HG03097 (cell line): Measurements from ENCODE around the gene PAPOLA.
"Not testable (repeated sequence)": the region's sequence is repeated elsewhere in the genome, so short reads cannot be mapped to it uniquely, and the experiment has no call there.

Experiments used
- ATAC-seq: cut with Tn5 transposase; IDR thresholded peaks from one replicate; pipeline ENCODE4 v1.9.1; 2021; ENCODE audit not compliant: unreplicated experiment, low FRiP score

Gene PAPOLA

DNA sequence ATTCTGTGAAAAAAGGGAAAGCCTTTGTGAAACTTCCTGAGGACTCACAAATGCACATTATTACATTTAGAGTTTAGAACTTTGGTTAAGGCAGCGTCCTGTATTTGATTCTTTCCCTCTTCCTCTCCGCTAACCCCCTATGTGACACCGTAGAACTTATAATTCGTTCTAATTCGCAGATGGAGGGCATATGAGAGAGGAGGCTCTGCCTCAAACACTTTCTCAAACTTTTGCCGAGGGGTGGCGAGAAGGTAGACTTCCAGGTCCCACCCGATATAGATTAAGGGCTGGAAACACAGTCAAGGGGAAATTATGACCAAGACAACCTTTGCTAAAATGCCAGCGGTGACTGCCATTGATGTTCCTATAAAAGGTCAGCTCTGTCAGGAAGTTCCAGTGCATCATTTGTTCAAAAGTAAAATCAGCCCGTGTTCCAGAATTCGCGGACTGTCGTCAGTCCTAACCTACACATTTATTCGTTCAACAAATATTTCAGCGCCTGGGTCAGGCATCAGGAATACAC lies 904 bp upstream of the PAPOLA start:
- no peak for ATAC-seq

DNA sequence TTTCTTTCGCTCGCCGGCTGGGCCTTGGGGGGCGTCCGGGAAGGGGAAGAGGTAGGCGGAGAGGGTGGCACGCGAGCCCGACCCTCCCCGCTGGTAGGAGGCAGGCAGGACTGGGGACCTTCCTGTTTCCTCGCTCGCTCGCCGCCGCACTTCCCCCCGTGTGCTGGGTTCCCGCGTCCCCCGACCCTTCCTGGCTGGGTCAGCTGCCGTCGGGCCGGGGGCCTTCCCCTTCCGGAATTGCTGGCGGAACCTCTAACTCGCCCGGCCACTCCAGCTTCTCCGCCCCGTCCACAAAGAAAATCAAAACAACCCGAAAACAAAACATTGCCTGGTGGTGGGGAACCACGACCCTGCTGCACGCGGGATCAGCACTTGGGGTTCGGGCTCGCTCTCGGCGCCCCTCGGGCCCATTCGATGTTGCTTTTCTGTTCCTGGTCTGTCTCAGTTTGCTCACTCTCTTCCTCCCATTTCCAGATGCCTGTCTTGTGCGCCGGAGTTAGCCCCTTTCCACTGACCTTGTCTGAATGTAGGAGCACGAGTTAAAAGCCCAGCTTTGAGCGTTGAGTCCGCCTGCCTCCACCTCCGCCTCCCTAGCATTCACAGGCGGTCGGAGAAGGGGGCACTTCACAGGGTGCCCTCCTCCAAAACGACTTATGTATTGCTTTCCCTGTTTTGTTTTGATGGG lies 581 bp downstream of the PAPOLA start:
- ATAC-seq = peak; percentile 36

DNA sequence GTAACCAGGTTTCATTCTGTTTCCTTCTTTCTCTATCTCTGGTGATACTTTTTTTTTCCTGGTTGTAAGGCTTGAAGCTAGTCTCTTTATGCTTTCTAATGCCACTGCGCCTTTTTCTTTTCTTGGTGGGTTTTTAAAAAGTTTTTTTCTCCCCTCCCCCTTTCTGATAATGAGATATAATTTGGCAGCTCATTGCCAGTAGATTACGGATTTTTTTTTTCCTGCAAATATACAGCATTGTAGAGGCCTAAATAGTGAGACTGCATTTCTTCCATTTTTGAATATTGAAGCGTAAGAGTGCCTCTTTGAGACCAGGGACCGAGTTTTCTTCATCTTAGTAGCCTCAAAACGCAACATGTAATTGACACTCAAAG lies 1.1 kb downstream of the PAPOLA start:
- ATAC-seq = no peak

DNA sequence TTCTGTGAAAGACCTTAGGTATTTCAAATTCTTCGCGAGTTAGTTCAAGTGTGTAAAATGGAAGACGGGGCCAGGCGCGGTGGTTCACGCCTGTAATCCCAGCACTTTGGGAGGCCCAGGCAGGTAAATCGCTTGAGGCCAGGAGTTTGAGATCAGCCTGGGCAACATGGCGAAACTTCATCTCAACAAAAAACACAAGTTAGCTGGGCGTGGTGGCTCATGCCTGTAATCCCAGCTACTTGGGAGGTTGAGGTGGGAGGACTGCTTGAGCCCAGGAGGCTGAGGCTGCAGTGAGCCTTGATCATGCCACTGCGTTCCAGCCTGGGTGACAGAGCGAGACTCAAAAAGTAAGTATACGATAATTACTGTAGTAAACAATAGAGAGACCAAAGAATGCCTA lies 2.2 kb downstream of the PAPOLA start:
- not testable (repeated sequence) for ATAC-seq

DNA sequence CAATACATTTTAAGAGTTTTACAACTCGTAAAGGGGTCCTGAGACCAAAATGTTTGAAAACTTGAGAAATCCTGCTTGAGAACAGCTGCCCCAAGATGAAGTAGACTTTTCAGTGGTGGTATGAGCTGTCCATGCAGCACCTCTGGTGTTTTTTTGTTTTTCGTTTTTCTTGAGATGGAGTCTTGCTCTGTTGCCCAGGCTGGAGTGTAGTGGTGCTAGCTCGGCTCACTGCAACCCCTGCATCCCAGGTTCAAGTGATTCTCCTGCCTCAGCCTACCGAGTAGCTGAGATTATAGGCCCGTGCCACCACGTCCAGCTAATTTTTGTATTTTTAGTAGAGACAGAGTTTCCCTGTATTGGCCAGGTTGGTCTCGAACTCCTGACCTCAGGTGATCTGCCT lies 5.5 kb downstream of the PAPOLA start:
- no peak for ATAC-seq

DNA sequence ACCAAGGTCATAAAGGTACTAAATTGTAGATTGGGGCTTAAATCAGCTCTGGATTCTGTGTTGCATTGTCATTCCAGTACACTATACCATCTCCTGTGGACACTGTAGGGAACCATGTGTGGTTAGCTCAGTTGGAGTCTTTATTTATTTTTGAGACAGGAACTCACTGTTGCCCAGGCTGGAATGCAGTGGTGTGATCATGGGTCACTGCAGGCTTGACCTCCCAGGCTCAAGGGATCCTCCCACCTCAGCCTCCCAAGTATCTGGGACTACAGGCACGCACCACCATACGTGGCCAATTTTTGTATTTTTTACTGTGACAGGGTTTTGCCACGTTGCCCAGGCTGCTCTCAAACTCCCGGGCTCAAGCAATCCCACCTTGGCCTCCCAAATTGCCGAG lies 6.7 kb downstream of the PAPOLA start:
- ATAC-seq = no peak

DNA sequence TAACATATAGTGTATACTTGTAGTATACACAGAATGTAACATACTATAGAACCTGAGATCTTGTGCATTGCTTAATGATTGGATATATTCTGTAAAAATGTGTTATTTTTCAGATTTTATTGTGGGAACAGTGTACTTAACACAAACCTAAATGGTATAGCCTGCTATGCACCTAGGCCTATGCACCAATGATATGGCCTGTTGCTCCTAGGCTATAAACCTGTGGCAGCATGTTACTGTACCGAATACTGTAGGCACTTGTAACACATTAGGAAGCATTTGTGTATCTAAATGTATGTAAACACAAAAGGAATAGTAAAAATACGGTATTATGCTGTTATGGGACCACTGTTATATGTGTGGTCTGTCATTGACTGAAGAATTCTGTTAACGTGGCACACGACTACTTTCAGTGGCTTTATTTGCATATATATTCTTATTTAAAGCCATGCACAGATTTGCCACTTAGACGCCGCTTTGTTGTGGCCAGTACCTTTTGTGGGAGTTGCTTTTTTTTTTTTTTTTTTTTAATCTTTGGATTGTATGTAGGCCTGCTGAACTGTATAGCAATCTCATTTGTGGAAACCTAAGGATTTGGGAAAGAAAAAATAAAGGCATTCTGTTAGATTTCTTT lies 7.4 kb downstream of the PAPOLA start:
- ATAC-seq = no peak

DNA sequence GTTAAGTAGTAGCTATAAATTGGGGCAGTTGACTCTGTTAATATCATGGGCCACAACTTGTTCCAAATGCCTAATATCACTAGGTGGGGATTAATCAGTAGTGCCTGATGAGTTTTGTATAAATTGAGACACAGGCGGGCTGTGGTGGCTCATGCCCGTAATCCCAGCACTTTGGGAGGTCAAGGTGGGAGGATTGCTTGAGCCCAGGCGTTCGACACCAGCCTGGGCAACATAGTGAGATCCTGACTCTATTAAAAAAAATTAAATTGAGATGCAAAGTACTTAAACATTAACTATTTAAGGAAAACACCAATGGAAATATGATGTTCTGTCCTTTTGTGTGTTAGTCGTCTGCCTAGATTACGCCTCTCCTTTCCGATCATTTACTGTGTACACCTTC lies 9.0 kb downstream of the PAPOLA start:
- no peak for ATAC-seq

DNA sequence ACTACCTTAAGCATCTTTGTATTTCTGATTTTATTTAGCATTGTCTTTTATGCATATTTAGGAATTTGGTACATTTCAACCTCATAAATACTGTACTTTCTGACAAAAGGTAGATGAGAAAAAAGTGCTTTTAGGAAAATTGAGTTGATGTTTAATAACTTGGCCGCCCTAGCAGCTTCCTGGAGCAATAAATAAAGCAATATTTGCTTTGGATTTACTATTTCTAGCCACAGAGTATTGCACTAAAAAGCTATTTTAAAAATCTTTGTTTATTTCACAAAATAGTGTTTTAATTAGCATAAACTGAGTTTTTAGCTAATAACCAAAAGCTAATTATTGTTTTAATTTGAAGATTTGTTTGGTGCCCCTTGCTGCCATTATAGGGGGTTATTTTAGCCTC lies 9.5 kb downstream of the PAPOLA start:
- ATAC-seq = no peak

DNA sequence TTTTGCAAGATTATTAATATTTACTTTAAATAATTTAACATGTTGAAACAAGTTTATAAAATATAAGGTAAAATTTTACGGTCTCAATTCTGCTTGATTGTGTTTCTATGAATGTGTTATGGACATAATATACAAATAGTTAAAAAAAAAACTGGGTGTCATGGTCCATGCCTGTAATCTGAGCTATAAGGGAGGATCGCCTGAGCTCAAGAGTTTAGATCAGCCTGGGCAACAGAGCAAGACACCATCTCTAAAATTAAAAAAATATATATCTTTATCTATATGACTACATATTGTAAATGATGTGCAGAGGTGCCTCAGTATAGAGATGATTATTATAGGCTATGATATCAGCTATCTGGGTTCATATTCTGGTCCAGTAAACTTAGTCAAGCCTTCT lies 9.9 kb downstream of the PAPOLA start:
- ATAC-seq = no peak

DNA sequence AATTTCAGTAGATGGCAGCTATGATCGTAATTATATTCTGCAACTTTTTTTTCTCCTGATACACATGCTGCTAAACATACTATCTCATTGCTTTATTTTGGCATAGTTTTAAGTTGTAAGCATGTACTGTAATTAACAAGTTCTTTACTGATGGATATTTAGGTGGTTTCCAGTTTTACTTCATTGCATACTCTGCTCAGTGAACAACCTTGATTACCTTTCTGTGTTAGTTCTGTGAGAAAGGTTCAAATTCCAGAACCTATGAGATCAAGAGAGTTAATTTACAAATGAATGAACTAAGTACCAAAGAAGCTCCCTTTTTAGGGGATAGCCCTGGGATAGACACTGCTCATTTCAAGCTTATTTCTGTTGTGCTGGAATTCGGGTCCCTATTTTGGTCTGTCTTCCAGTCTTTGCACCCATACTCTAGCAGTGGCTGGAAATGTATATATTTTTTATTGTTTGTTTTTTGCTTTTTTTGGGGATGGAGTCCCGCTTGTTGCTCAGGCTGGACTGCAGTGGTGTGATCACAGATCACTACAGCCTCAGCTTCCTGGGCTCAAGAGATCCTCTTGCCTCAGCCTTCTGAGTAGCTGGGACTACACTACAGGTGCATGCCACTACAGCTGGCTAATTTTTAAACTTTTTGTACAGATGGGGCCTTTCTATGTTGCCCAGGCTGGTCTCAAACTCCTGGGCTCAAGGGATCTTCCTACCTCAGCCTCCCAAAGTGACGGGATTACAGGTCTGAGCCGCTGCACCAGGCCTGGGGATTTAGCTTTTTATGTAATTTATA lies 10.6 kb downstream of the PAPOLA start:
- no peak for ATAC-seq

DNA sequence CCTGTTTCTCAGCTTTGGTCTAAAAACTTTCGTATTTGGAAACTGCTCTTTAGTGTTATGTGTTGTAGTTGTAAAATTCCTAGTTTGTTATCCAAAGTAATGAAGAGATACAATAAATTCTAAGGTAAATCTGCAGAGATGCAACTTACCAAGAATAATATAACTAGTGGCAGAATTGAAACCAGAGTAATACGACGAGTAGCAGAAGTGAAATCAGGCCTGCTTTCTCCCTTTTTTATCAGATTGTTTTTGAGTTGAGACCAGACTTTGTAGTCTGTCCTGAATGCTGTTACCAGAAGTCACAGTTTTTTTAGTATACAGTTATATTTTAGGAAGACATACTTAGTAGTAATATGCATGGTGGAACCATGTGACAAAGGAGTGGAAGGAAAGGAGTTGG lies 12.5 kb downstream of the PAPOLA start:
- no peak for ATAC-seq

DNA sequence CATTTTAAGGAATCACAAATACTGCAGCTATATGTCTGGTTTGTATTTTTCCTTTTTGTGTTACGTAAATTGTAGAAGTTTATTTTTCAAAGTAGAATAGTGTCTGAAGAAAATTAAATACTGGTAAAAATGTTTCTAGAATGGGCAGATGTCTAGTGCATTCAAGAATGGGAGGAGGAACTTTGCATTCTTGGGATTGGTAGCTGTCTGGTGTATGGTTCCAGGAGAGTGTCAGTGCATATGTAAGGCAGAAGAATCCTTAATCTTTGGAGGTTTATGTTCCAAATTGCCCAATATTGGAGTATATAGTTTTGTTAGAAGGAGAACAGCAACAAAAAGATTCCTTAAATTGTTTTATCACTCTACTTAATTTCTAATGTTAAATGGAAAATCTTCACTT lies 13.5 kb downstream of the PAPOLA start:
- ATAC-seq = no peak

DNA sequence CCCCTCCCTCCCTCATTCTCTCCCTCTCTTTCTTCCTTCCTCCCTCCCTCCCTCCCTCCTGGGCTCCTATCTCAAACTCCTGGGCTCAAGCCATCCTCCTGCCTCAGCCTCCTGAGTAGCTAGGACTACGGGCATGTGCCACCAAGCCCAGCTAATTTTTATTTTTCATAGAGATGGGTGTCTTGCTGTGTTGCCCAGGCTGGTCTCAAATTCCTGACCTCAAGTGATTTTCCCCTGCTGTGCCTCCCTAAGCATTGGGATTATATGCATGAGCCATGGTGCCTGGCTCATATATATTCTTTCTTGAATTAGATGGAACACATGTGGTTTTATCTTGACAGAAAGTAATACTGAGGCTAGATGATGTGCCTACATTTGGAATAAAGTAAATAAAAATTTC lies 14.2 kb downstream of the PAPOLA start:
- no peak for ATAC-seq

DNA sequence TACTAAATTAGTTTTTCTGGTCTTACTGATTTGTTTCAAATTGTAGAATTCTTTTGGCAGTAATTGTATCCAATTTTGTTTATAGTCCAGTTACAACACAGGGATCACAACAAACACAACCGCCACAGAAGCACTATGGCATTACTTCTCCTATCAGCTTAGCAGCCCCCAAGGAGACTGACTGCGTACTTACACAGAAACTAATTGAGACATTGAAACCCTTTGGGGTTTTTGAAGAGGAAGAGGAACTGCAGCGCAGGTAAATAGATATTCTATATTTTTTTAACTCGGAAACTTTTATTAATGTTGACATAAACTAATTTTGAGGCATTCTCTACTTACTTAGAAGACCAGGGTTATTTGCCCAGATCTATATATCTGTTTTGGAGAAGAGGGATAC lies 17.8 kb downstream of the PAPOLA start:
- ATAC-seq = no peak

DNA sequence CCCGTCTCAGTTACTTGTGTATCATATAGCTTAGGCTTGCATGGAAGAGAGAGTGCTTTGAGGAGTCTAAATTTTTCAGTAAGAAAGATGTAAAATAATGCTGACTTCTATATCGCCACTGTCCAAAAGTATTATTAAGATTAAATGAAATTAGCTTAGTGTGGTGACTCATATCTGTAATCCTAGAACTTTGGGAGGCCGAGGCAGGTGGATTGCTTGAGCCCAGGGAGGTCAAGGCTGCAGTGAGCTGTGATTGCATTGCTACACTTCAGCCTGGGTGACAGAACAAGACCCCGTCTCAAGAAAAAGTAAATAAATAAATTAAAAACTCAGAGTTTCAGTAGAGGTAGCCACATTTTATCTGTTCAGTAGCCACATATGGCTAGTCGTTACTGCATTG lies 23.3 kb downstream of the PAPOLA start:
- ATAC-seq = no peak

DNA sequence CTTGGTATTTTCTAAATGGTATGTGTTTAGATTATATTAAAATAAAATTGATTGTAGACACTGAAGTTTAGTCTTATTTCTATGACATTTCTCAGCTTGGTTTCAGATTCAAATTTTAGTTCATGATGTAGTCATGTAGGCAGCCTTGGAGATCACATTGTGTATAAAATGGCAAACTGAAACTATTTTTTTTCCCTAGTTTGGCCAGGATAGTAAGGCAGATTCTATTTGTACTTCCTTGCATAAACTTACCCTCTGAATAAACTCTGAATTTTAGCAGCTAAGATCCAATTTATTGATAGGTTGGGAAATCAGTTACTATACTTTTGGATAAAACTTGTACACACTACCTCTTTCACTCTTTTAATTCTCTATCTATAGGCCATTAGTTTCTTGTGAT lies 30.4 kb downstream of the PAPOLA start:
- no peak for ATAC-seq

DNA sequence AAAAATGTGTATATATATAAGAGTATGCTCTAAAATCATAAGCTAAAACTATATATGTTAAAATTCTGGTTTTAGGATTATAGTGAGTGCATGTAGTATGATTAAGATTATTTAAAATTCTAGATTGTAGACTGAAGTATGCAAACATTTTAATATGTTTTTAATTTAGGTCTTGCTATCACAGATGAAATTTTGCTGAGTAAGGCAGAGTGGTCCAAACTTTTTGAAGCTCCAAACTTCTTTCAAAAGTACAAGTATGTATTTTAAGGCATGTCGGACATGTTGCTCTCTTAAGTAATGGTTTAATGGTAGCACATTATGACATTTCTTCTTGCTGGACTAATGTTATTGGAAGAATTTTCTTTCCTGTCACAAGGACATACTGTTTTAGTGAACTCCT lies 34.6 kb downstream of the PAPOLA start:
- no peak for ATAC-seq

DNA sequence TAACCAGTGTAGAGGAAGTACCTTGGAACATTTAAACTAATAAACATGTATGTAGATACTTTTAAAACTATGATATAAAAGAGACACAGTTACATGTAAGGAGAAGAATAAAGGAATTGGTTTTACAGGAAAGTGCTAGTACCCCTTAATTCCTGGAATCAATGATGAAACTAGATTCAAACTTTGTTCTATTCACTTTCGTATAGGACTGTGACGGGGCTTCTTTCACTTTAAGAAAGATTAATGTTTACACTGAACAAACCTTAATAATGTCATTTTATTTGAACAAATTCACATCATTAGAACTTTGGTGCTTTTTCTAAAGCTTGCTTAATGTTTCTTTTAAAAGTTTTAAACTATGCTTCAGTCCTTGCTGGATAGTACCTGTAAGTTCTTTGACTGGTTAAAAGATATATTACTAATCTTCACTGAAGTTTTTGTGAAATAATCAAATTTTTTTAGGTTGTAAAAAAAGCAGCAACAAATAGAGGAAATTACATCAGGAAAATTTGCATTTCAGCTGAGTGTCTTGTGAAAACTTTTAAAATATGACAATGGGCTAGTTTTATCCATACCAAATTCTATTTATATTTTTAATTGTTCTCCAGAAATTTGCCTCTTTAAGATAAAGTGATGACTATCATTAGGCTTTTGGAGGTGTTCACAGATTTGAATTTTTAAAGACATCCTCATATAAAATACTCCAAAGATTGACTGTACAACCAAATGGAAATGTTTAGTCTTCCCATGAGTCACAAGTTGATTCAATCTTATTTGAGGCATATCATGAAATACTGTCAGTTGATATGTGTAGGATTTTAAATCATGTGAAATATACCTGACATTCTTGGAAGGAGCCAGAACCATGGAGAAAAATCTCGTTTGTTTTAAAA lies 36.2 kb downstream of the PAPOLA start:
- no peak for ATAC-seq

DNA sequence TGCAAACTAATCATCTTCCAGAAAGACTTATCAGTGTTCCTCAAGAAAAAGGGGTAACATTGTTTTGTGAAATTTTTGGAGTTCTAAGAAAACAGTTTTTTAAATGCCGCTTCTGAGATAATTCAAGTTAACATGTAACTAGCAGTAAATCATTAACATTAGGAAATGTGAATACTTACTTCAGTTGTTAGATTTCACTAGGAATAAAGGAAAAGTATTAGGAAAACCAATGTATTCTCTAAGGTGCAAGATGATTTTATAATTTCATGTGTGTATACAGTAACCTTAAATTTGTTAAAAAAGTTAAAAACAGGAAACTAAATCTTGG lies 36.8 kb downstream of the PAPOLA start:
- no peak for ATAC-seq
